ENCODE results near the gene TRAF3IP1. TPM values are rescaled to one million over a fixed set of nuclear protein-coding genes. Genes with fewer than 3 reads are reported as not detected.

TRAF3IP1 gene
- total RNA-seq, 1 experiment from 2014 or later: 8.2 TPM

DNA sequence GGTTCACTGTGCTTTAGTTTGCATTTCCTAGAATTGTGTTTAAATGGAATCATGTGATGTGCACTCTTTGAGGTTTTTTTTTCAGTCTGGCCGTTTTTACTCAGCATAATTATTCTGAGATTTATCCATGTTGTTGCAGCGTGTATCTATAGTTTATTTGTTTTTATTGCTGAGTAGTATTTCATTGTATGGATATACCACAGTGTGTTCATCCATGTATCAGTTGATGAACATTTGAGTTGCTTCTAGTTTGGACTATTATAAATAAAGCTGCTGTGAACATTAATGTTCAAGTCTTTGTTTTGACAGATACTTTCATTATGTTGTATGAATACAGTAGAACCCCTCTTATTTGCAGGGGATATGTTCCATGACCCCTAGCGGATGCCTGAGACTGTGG, 39.1 kb downstream of the TRAF3IP1 start:
- no peak for ATAC-seq
- Histone ChIP-seq H4K20me1 (ENCODE audit: low read length) (no peaks in the 10 kb centered on the region), H3K27ac (ENCODE audit: low read length) (no peak overlapping the region), H3F3A (ENCODE audit: low read length, unreplicated experiment) (no peaks in the 10 kb centered on the region), H3K4me2 (ENCODE audit: low read length) (no peak overlapping the region), H3K36me3 (ENCODE audit: low read depth, low read length) (peaks cover 2% of the 10 kb centered on the region; the same call in 1 of the 2 replicates), H3K4me1 (ENCODE audit: insufficient read depth, low read length) (no peaks in the 10 kb centered on the region), H3K9me2 (replicated peaks; ENCODE audit: low read length) (no peaks in the 10 kb centered on the region), H3K79me2 (ENCODE audit: low read length) (no peaks in the 10 kb centered on the region), H3K9me3 (ENCODE audit: low read length) (no peaks in the 10 kb centered on the region), H2AFZ (ENCODE audit: low read length) (no peak overlapping the region), H3K4me3 (ENCODE audit: low read length) (no peak overlapping the region), H3K27me3 (ENCODE audit: low read length) (no peaks in the 10 kb centered on the region), H3K9ac (ENCODE audit: low read length) (no peak overlapping the region)
- no TSS peak for BruUV-seq (replicated peaks)
- DNase-seq: no peak
- ChIA-PET CTCF (no interaction called here), POLR2A (ENCODE audit: unreplicated experiment) (no interaction called here)
- intact Hi-C loops (cut with micrococcal nuclease): no loop called here
- TF ChIP-seq, protein P1, sequence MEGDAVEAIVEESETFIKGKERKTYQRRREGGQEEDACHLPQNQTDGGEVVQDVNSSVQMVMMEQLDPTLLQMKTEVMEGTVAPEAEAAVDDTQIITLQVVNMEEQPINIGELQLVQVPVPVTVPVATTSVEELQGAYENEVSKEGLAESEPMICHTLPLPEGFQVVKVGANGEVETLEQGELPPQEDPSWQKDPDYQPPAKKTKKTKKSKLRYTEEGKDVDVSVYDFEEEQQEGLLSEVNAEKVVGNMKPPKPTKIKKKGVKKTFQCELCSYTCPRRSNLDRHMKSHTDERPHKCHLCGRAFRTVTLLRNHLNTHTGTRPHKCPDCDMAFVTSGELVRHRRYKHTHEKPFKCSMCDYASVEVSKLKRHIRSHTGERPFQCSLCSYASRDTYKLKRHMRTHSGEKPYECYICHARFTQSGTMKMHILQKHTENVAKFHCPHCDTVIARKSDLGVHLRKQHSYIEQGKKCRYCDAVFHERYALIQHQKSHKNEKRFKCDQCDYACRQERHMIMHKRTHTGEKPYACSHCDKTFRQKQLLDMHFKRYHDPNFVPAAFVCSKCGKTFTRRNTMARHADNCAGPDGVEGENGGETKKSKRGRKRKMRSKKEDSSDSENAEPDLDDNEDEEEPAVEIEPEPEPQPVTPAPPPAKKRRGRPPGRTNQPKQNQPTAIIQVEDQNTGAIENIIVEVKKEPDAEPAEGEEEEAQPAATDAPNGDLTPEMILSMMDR (conservative IDR thresholded peaks at IDR 0.05; ENCODE audit: low read depth, low read length): no peak
- no peak for TF ChIP-seq EZH2 (IDR thresholded peaks at IDR 0.05; ENCODE audit: low read length, unreplicated experiment)

DNA sequence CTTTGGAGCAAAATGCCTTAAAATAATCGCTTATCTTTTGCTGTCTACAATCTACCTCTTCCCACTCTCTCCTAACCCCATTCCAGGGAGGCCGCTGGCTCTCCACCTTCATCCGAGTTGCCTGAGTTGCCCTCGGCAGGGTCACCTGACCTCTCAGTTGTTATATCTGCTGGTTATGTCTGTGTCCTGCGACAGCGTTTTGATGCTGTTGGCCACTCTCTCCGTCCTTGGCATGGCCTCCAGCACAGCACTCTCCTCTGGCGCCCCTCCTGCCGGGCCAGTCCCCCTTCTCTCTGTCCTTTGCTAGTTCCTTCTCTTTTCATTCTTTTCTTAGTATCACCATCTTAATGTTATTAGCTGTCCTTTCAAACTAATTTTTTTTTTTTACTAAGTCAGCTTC, 41.6 kb downstream of the TRAF3IP1 start:
- Histone ChIP-seq H3K4me3 (ENCODE audit: low read length) (no peak overlapping the region), H3K36me3 (ENCODE audit: low read depth, low read length) (peaks cover 2% of the 10 kb centered on the region; the same call in 1 of the 2 replicates), H3K4me2 (ENCODE audit: low read length) (no peak overlapping the region), H3K4me1 (ENCODE audit: insufficient read depth, low read length) (no peaks in the 10 kb centered on the region), H3F3A (ENCODE audit: low read length, unreplicated experiment) (no peaks in the 10 kb centered on the region), H3K9me3 (ENCODE audit: low read length) (no peaks in the 10 kb centered on the region), H4K20me1 (ENCODE audit: low read length) (no peaks in the 10 kb centered on the region), H3K27me3 (ENCODE audit: low read length) (no peaks in the 10 kb centered on the region), H3K9me2 (replicated peaks; ENCODE audit: low read length) (no peaks in the 10 kb centered on the region), H2AFZ (ENCODE audit: low read length) (no peak overlapping the region), H3K27ac (ENCODE audit: low read length) (no peak overlapping the region), H3K79me2 (ENCODE audit: low read length) (no peaks in the 10 kb centered on the region), H3K9ac (ENCODE audit: low read length) (no peak overlapping the region)
- POLR2A ChIA-PET (ENCODE audit: unreplicated experiment): no interaction called here
- BruUV-seq (replicated peaks): no TSS peak
- TF ChIP-seq EZH2phosphoT487 (IDR thresholded peaks at IDR 0.05; ENCODE audit: borderline replicate concordance, low read length) (no peak), EZH2 (IDR thresholded peaks at IDR 0.05; ENCODE audit: low read length, unreplicated experiment) (no peak)
- TF ChIP-seq, protein P1 (conservative IDR thresholded peaks at IDR 0.05; ENCODE audit: low read depth, low read length): no peak
- intact Hi-C loops (cut with micrococcal nuclease): no loop called here
- DNase-seq: no peak
- CTCF ChIA-PET: no interaction called here
- ATAC-seq: no peak

DNA sequence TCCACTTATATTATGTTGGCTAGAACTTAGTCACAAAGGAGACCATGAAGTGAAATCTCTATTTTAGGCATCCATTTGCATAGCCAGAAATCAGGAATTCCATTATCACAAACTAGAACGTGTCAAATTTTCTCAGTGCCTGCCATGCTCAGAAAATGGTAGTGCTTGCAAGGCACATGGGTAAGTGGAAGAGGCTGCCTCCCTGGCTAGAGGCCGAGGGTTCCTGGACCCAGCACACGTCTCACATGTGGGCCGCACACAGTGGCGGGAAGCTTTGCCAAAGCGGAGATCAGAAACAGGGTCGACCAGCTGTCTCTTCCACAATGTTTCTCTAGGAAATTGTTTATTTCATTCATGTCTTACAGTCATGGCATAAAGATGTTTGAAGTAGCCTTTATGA, 42.3 kb downstream of the TRAF3IP1 start:
- Histone ChIP-seq H2AFZ (ENCODE audit: low read length) (no peak overlapping the region), H3K4me1 (ENCODE audit: insufficient read depth, low read length) (no peaks in the 10 kb centered on the region), H3K79me2 (ENCODE audit: low read length) (no peaks in the 10 kb centered on the region), H3F3A (ENCODE audit: low read length, unreplicated experiment) (no peaks in the 10 kb centered on the region), H3K27me3 (ENCODE audit: low read length) (no peaks in the 10 kb centered on the region), H3K27ac (ENCODE audit: low read length) (no peak overlapping the region), H3K9ac (ENCODE audit: low read length) (no peak overlapping the region), H4K20me1 (ENCODE audit: low read length) (no peaks in the 10 kb centered on the region), H3K36me3 (ENCODE audit: low read depth, low read length) (peaks cover 2% of the 10 kb centered on the region; the same call in 1 of the 2 replicates), H3K4me2 (ENCODE audit: low read length) (no peak overlapping the region), H3K9me2 (replicated peaks; ENCODE audit: low read length) (no peaks in the 10 kb centered on the region), H3K4me3 (ENCODE audit: low read length) (no peak overlapping the region), H3K9me3 (ENCODE audit: low read length) (no peaks in the 10 kb centered on the region)
- ChIA-PET CTCF (no interaction called here), POLR2A (ENCODE audit: unreplicated experiment) (no interaction called here)
- BruUV-seq (replicated peaks): no TSS peak
- TF ChIP-seq EZH2phosphoT487 (IDR thresholded peaks at IDR 0.05; ENCODE audit: borderline replicate concordance, low read length) (no peak), EZH2 (IDR thresholded peaks at IDR 0.05; ENCODE audit: low read length, unreplicated experiment) (no peak)
- TF ChIP-seq, protein P1 (conservative IDR thresholded peaks at IDR 0.05; ENCODE audit: low read depth, low read length): no peak
- ATAC-seq: no peak
- intact Hi-C loops (cut with micrococcal nuclease): no loop called here
- DNase-seq: no peak
